Thoracic aorta (tissue), 2 donors: Measurements from ENCODE around the gene CHERP. TPM values are rescaled to one million over a fixed set of nuclear protein-coding genes. Genes with fewer than 3 reads are reported as not detected.

Experiments
- ATAC-seq: fragments of 150-250 bp; one replicate; pipeline ENCODE4 v1.8.0; 2017; ENCODE audit warnings: low read depth; ENCODE audit not compliant: insufficient number of reproducible peaks, low FRiP score
- DNase-seq: peaks from one replicate; pipeline ENCODE4 v3.0.0-alpha.2; 2020; ENCODE audit warnings: low spot score
- H3K27ac ChIP-seq, 2 donors: fragments of 200-600 bp; sonication (generic); 1 replicate in 1 of 2; 2 replicates in 1 of 2; pipeline ENCODE4 v1.5.1; 2016; ENCODE audit warnings: mild to moderate bottlenecking in 2 of 2, moderate library complexity in 2 of 2
- H3K27me3 ChIP-seq: fragments of 200-600 bp; sonication (generic); replicated peaks from 2 replicates; pipeline ENCODE4 v1.6.0; 2016; ENCODE audit warnings: mild to moderate bottlenecking; ENCODE audit not compliant: insufficient read depth
- H3K36me3 ChIP-seq: fragments of 200-600 bp; sonication (generic); one replicate; pipeline ENCODE4 v1.5.1; 2016
- H3K4me1 ChIP-seq, 2 donors: fragments of 200-600 bp; sonication (generic); 1 replicate in 1 of 2; 2 replicates in 1 of 2; pipeline versions ENCODE4 v1.5.1 to v1.6.0; 2016; ENCODE audit warnings: low read depth in 2 of 2, mild to moderate bottlenecking in 1 of 2; ENCODE audit not compliant: control insufficient read depth in 1 of 2
- H3K4me3 ChIP-seq: fragments of 200-600 bp; sonication (generic); 2 replicates; pipeline ENCODE4 v1.5.1; 2016; ENCODE audit warnings: mild to moderate bottlenecking
- H3K9me3 ChIP-seq: fragments of 200-600 bp; sonication (generic); 2 replicates; pipeline ENCODE4 v1.5.1; 2016
- total RNA-seq, 2 donors: library from RNA; depleted of rRNA; stranded (reverse); fragments of >200 nt; gene quantifications; one replicate each; pipeline versions ENCODE4 v1.1.0 to v1.2.3, GENCODE V29; 2016
- TF ChIP-seq, protein P1 (sequence below): fragments of 200-600 bp; sonication (generic); IDR thresholded peaks from one replicate; pipeline ENCODE4 v1.5.1; 2019; ENCODE audit warnings: antibody characterized with exemption

CHERP gene
- total RNA-seq, 2 donors from 2014 or later = 9.3 to 18.4 TPM

DNA sequence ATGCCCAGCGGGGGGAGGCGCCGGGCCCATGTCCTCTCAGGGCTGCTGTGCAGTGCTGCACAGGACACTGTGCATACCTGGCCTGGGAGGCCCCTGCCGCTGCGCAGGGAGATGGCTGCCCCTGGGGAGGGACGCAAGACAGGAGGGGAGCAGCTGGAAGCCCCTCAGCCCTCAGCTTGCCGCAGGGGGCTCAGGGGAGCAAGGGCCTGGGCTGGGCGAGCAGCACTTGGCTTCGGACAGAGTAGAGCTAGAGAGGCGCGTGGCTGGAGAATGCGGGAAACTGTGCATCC lies 10.9 kb downstream of the CHERP start:
- H3K4me1 ChIP-seq = no peaks in the 10 kb centered on the region
- H3K4me3 ChIP-seq = no peak overlapping the region
- no peak overlapping the region for H3K27ac ChIP-seq
- ATAC-seq (no peak), DNase-seq (no peak)
- peaks cover 97% of the 10 kb centered on the region for H3K36me3 ChIP-seq
- H3K27me3 ChIP-seq = no peaks in the 10 kb centered on the region
- TF ChIP-seq, protein P1, sequence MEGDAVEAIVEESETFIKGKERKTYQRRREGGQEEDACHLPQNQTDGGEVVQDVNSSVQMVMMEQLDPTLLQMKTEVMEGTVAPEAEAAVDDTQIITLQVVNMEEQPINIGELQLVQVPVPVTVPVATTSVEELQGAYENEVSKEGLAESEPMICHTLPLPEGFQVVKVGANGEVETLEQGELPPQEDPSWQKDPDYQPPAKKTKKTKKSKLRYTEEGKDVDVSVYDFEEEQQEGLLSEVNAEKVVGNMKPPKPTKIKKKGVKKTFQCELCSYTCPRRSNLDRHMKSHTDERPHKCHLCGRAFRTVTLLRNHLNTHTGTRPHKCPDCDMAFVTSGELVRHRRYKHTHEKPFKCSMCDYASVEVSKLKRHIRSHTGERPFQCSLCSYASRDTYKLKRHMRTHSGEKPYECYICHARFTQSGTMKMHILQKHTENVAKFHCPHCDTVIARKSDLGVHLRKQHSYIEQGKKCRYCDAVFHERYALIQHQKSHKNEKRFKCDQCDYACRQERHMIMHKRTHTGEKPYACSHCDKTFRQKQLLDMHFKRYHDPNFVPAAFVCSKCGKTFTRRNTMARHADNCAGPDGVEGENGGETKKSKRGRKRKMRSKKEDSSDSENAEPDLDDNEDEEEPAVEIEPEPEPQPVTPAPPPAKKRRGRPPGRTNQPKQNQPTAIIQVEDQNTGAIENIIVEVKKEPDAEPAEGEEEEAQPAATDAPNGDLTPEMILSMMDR = no peak
- H3K9me3 ChIP-seq = no peaks in the 10 kb centered on the region

DNA sequence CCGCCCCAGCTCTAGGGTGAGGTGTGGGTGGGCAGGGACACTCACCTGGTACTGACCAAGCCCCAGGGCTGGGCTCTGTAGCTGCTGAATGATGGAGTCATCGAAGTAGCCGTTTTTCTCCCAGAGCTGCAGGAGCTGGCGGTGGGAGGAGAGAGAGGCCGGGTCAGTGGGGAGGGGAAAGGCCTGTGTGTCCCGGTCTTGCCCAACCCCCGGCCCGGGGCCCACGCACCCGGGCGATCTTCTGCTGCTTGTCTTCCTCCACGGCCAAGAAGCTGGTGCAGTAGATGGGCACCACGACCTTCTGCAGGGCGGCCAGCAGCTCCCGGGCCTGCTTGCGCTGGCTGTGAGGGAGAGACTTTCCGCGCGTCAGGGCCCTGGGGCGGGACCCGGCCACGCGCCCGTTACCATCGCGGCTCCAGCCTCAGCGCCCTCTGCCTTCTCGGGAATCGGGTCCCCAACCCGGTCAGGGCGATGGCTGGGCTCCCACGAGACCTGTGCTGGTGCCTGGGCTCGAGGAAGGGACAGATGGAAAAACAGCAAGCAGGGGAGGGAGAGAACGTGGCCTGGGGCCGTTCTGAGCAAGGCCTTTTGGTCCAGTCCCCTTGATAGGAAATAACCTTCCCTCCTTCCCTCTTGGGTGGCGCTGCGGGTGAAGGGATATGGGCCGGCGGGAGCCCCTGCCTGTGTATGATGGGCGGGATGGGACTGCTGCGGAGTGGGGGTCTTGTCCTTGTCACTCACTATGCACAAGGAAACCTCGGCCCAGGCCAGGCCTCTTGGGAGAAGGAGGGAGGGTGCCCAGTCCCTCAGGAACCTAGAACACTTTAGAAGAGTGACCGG lies 11.5 kb downstream of the CHERP start:
- Histone ChIP-seq H3K36me3 (peaks cover 97% of the 10 kb centered on the region), H3K27me3 (no peaks in the 10 kb centered on the region), H3K4me1 (no peaks in the 10 kb centered on the region), H3K4me3 (no peak overlapping the region), H3K27ac (no peak overlapping the region), H3K9me3 (no peaks in the 10 kb centered on the region)
- DNase-seq (no peak), ATAC-seq (no peak)
- TF ChIP-seq, protein P1 = no peak

DNA sequence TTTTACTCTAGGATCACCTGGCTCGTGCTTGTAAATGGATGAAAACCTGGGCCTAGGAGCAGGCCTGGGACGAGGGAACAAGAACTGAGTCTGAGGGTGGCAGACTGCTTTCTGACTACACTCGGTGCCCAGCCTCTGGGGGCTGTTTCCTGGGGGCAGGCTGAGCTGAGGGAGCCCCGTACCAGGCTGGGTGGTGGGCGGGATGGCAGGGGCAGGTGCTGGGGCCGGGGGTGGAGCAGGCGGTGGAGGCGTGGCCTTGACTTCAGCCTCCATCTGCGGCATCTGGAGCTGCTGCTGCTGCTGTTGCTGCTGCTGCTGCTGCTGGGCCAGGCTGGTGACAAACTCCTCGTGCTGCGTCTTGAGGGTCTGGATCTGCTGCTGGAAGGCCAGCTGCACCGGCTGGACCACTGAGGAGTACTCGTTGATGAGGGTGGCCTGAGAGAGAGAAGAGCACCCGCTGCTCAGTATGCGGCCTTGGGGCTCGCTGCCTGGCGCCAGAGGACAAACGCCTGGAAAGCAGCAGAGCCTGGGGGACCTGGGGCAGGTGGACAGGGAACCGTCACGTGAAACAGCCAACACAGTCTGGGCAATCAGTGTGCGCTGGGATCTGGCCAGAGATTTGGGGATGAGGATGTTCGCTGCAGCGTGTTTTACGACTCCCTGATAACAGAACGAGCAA lies 12.6 kb downstream of the CHERP start:
- Histone ChIP-seq H3K4me1 (no peaks in the 10 kb centered on the region), H3K4me3 (no peak overlapping the region), H3K27me3 (no peaks in the 10 kb centered on the region), H3K36me3 (peaks cover 96% of the 10 kb centered on the region), H3K9me3 (no peaks in the 10 kb centered on the region), H3K27ac (no peak overlapping the region)
- no peak for DNase-seq
- TF ChIP-seq, protein P1 = no peak
- ATAC-seq = no peak

DNA sequence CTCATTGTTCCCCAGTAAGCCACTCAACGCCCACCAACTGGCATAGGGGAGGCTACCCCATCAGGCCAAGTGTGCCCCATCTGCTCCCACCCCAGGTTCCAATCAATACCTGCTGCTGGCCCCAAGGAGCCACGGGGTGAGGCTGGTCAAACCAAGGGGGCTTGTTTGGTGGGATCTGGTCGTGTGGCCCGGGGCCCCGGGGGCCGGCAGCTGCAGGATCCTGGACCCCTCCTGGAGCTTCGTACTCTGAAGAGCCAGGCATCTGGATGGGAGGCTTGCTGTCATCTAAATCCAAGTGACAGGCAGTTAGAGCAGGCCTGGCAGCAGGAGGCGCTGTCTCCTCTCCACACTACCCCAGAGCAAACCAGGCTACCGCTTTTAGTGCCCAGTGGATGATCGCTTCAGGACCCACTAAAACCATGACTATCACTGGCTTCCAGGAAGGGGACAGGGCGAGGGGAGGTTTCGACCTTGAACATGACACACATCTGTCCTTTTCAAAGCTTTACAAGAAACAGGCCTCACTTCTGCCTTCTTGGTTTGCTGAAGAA lies 14.2 kb downstream of the CHERP start:
- ATAC-seq = no peak
- no peaks in the 10 kb centered on the region for H3K4me1 ChIP-seq
- H3K4me3 ChIP-seq = no peak overlapping the region
- no peaks in the 10 kb centered on the region for H3K27me3 ChIP-seq
- no peaks in the 10 kb centered on the region for H3K9me3 ChIP-seq
- no peak overlapping the region for H3K27ac ChIP-seq
- TF ChIP-seq, protein P1 = no peak
- peaks cover 94% of the 10 kb centered on the region for H3K36me3 ChIP-seq
- DNase-seq = no peak

DNA sequence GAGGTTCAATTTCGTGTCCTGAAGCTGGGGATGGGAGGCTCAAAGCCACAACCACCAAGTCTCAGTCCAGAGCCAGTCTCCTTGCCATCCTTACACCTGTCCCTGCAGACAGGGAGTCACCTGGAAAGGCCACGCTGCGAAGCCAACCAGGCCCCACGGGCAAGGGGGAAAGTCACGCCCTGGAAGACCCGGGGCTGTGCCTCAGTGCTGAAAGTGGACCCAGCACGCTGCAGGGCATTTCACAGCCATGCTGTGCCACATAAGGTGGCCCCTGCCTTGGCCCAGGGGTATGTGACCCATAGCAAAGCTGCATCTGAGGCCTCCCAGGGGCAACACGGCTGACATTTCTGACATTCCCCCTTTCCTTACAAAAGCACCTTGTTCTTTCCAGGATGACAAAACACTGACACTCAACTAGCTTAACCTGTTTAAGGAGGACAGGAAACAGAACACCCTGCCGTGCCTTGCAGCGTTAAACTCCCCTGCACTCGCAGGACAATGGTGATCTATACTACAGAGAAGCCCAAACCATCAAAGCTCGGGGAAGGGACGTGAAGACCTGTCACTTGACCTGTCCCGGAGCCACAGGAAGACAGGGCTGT lies 14.8 kb downstream of the CHERP start:
- no peak overlapping the region for H3K27ac ChIP-seq
- TF ChIP-seq, protein P1 = no peak
- peaks cover 94% of the 10 kb centered on the region for H3K36me3 ChIP-seq
- ATAC-seq = no peak
- no peaks in the 10 kb centered on the region for H3K4me1 ChIP-seq
- H3K4me3 ChIP-seq = no peak overlapping the region
- H3K9me3 ChIP-seq = no peaks in the 10 kb centered on the region
- no peaks in the 10 kb centered on the region for H3K27me3 ChIP-seq
- no peak for DNase-seq
